ENCODE data around the gene DKK3.

Gene DKK3

DNA sequence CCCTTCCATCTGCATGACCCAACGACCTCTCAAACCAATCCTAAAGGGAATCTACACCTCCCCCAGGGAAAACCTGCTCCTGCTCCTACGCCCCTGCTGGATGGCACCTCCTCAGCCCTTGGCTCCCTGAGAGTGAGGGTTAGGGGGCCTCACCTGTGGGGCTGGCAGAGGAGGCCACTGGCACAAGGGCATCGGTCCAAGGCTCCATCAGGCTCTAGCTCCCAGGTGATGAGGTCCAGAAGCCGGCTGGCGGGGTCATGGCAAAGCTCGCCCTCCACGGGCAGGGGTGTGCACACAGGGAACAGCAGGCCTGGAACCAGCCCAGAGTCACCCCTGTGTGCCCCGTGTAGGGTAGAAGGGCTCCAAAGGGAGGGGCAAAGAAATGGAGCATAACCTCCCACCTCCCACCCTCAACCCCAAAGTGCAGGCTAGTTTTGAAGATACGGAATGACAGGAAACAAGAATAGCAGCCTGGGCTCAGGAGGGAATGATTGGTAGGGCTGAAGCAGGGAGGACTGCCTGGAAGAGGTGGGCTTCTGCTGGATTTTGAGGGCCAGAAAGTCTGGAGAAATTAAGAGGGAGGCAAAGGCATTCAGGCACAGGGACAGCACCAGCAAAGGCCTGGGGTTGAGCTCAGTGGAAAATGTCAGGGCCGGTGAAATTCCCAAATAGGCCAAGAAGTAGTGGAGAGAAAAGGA lies 42.6 kb downstream of the DKK3 start:
- DNase-seq: no peak

DNA sequence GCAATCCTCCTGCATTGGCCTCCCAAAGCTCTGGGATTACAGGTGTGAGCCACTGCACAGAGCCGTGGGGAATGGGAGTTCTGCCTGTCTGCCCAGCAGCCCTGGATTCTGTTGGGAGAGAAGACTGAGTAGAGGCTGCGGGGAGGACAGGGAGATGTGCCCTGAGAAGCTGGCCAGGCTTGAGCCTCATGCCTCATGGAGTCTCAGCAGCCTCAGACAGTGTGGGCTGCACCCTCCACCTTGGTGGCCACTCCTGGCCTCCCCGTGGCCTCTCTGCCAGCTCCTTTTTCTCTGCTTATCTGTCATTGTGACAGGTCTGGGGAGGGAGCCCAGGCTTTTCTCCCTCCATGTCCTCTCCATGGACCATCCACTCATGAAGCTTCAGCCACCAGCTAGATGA lies 43.2 kb downstream of the DKK3 start:
- DNase-seq: no peak

- no peak for DNase-seq
These were observed 43.7 kb downstream of the DKK3 start for GRCh38 chr11:11964774-11965150.

DNA sequence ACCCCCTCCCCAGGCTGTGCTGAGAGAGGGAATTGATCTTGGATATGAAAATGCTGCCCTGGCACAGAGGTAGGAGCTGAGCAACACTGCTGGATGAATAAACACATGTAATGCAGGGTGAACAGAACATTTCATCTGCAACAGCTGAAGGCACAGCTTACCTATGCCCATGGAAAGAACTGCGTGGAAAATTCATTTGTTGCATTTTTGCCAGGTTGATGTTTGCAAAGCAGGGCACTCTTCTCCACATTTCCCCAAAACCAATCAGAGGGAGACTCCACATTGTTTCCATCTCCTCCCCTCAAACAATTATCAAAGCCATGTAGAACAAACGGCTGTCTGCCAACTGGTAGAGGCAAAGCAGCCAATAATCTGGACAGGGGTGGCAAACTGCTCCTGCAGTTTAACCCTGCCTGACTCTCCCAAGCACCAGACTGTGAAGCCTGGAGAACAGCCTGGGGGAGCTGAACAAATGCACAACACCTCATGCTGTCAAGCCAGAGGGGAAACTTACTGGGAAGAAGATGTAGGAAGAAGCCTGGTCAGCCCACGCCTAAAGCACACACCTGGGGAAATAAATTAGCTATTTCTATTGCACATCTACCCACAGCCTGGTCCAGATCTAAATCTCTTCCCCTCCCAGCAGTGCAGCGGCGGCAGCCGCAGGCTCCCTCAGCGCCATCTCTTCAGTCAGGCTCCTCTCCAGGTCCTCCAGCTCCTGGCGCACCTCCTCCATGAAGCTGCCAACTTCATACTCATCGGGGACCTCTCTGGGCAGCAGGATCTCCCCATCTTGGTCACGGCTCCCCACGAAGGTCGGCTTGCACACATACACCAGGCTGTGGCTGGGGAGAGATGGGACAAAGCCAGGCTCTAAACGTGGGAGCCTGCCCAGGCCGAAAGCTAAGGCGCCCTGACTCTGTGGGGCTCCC lies 44.3 kb downstream of the DKK3 start:
- no peak for DNase-seq

- DNase-seq: no peak
These were observed 45.4 kb downstream of the DKK3 start for GRCh38 chr11:11963067-11963466.

GRCh38 chr11:11961399-11962028 lies 46.9 kb downstream of the DKK3 start:
- no peak for DNase-seq

DNA sequence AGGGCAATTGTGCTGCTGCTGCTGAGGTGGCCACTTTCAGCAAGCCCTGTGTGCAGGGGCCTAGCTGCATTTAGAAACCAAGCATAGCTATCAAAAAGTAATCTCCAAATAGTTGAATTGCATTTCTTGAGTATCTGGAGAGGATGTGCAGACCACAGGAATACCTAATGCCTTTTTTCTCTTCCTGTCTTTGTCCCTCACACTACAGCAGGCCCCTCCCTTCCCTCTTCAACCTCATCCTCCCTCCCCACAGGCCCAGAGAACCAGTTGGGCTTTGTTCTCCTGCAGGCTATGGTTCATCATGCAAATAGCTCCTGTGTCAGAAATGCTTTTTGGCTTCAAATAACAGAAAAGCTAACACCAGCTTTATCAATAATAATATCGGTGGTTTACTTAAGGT lies 47.7 kb downstream of the DKK3 start:
- no peak for DNase-seq

- no peak for DNase-seq
These were observed 48.8 kb downstream of the DKK3 start for GRCh38 chr11:11959601-11960000.

DNA sequence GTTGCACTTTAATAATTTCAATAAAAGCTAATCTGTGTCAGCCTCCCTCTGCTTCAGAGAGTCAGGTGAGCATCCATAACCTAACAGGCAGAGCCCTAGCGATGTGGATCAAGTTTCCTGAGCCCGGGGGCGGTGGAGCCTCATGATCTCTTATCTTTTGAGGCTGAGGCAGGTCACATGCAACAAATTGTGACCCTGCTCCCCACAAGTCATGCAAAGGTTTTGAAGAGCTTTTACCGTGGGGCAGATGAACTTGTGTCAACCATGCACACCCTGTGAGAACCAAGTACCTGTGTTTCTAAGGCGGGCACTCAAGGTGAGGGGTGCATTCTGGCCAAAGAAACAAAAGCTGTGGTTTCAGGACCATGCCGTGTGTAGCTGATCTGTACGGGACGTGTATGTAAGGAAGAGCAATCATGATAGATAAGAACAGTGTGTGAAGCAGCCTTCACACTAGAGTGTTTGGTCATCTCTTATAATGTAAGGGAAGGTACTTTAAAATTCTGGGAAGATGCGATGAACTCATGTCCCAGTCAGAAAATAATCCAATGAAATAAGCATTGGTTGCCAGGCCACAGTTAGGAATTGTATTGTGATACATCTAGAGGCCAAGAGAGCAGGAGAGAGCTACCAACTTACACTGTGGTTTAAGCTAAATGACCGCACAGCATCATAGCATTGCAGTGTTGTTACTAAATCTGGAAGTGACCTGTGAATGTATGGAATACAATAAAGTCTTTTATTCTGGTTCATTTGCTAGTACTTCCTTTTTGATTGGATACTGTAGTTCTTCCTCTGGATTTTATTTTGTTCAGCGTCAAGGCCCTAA lies 49.8 kb downstream of the DKK3 start:
- no peak for DNase-seq

GRCh38 chr11:11956006-11956405 lies 52.4 kb downstream of the DKK3 start:
- no peak for DNase-seq

DNA sequence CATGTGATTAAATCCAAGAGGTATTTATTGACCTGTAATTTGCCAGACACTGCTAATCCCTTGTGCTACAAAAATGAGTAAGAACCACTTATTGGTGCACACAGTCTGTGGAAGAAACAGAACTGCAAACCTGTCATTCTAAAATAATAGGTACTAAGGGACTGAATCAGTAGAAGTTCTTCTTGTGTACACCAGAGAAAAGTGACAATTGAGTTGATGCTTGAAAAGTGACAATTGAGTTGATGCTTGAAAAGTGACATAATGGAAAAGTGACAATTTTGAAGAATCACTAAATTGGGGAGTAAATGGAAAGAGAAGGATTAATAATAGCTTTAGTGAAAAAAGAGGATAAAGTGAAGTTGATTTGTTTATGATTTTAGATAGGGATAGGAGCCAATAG lies 56.4 kb downstream of the DKK3 start:
- no peak for DNase-seq

- DNase-seq: no peak
These were observed 58.9 kb downstream of the DKK3 start for GRCh38 chr11:11949482-11949881.

- DNase-seq: no peak
These were observed 60.0 kb downstream of the DKK3 start for GRCh38 chr11:11948242-11948947.

DNA sequence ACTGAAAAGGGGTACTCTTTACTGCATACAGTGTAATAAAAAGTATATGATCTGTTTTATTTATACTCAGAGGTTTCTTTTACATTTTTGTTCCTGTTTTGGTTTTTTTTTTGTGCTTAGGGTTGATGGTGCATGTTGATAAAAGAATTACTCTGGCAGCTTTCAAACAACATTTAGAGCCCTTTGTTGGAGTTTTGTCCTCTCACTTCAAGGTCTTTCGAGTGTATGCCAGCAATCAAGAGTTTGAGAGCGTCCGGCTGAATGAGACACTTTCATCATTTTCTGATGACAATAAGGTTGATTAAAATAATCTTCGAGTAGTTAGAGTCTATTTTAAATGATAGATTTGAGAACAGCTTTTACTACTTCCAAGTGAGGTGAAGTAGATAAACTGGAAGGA lies 60.6 kb downstream of the DKK3 start:
- DNase-seq: no peak

GRCh38 chr11:11946878-11947277 lies 61.5 kb downstream of the DKK3 start:
- no peak for DNase-seq

GRCh38 chr11:11946180-11946579 lies 62.2 kb downstream of the DKK3 start:
- no peak for DNase-seq

GRCh38 chr11:11944444-11944843 lies 64.0 kb downstream of the DKK3 start:
- no peak for DNase-seq

- DNase-seq: no peak
These were observed 65.8 kb downstream of the DKK3 start for GRCh38 chr11:11942668-11943067.

- no peak for DNase-seq
These were observed 67.9 kb downstream of the DKK3 start for GRCh38 chr11:11940551-11940950.

- DNase-seq: no peak
These were observed 70.5 kb downstream of the DKK3 start for GRCh38 chr11:11937957-11938356.

DNA sequence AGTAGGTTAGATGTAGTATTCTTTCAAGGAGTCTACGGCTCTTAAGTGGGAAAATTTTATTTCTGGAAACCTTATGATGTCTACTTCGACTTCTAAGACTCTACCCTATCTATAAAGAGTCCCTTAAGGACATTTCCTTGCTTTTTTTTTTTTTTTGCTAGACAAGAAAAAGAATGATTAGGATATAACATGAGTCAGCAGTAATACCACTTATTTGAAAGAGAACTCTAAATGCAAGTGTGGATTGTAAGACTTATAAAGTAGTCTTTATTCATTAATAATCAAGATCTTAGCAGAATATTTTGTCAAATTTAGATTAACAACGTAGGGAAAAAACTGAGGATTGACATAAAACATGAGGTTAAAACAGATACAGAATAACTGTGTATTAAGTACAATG lies 71.0 kb downstream of the DKK3 start:
- DNase-seq: no peak

GRCh38 chr11:11935536-11935935 lies 72.9 kb downstream of the DKK3 start:
- no peak for DNase-seq

Measured in activated CD4-positive, alpha-beta T cell treated with anti-CD3 and anti-CD28 coated beads for 1 hour (primary cell).